GM21390 (cell line): ENCODE results near the gene GINS2.

Source experiments
- ATAC-seq: cut with Tn5 transposase; IDR thresholded peaks from one replicate; pipeline ENCODE4 v1.9.1; 2021; ENCODE audit not compliant: unreplicated experiment

GINS2 gene

DNA sequence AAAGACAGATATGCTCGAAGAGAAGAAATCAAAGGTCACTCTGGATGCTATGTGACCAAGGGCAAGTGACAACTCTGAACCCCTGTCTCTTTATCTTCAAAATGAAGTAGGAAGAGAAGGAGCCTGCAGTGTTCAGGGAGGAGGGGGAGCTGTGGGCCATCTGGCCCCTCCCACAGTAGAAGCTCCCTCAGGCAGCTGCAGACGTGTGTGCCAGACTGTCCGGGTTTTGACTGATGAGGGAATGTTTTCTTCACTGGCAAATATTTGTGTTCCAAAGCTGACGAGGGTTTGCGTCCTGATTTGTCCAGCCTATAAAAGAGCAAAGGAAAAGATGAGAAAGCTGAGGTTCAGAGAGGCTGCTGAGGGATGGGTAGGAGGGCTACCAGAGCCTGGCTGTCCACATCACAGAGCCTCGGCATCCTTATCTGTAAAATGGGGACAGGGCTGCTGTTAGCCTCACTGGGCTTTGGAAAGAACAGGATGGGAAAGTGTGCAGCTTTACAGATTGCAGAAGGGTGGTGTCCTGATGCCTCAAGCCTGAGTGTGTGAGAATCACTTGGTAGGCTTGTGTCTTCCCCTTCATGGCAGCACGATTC lies 1.8 kb upstream of the GINS2 start:
- no peak for ATAC-seq

GRCh38 chr16:85689950-85690320 lies 1.2 kb upstream of the GINS2 start:
- ATAC-seq: no peak

GRCh38 chr16:85689285-85689949 lies 663 bp upstream of the GINS2 start:
- ATAC-seq: no peak

DNA sequence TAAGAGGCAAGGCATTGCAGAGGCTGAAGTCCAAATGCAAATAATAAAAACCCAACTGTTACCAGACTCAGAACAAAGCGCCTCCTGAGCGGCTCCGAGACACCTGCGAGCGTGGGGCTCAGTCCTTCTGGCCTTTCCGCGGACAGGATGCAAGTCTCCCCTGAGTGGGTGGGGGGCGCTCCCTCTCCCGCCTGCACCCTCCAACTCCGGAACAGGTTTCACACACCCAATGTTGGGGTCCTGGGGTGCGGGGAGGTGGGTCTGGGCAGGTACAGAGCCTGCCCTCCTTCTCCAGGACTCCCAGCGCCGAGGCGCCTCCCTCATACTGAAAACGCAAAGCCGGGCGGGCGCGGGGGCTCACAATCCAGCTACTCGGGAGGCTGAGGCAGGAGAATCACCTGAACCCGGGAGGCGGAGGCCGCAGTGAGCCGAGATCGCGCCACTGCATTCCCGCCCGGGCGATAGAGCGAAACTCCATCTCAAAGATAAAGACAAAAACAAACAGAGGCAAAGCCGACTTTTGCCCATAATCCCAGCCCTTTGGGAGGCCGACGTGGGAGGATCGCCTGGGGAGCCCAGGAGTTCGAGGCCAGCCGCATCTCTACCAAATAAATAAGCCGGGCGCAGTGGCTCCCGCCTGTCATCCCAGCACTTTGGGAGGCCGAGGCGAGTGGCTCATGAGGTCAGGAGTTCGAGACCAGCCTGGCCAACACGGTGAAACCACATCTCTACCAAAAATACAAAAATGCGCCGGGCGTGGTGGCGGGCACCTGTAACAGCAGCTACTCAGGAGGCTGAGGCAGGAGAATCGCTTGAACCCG lies 893 bp downstream of the GINS2 start:
- no peak for ATAC-seq

DNA sequence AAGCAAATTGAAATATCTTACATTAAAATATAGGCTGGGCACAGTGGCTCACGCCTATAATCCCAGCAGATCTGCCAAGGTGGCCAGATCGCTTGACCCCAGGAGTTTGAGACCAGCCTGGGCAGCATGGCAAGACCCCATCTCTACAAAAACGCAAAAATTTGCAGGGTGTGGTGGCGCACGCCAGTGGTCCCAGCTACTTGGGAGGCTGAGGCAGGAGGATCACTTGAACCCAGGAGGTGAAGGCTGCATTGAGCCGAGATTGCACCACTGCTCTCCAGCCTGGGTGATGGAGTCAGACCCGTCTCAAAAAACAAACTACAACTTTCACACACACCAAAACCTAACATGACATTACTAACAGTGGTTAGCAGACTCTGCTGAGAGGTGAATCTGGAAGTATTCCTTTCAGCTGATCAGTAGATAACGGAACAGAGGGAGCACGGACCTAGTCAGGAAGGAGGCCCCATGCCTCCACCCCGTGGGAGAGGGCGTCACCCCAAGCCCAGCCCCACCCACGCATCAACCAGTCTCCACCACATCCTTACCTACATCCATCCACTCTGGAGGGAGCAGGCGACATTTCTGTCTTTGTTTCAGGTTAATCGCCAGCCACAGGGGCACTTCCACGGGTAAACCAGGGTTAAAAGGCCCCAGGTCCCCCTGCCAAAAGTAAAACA lies 1.7 kb downstream of the GINS2 start:
- no peak for ATAC-seq

DNA sequence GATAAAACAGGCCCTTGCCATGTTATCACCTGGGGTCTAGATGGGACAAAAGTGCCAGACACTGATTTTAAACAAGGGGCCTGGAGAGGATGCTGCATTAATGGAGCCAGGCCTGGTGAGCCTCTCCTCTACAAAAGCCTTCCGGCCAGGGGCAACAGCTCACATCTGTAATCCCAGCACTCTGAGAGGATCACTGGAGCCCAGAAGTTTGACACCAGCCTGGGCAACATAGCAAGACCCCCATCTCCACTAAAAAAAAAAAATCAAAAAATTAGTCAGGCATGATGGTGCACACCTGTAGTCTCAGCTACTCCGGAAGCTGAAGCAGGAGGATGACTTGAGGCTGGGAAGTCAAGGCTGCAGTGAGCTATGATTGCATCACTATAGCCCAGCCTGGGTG lies 3.5 kb downstream of the GINS2 start:
- no peak for ATAC-seq

- no peak for ATAC-seq
These were observed 5.4 kb downstream of the GINS2 start for GRCh38 chr16:85683363-85683762.

DNA sequence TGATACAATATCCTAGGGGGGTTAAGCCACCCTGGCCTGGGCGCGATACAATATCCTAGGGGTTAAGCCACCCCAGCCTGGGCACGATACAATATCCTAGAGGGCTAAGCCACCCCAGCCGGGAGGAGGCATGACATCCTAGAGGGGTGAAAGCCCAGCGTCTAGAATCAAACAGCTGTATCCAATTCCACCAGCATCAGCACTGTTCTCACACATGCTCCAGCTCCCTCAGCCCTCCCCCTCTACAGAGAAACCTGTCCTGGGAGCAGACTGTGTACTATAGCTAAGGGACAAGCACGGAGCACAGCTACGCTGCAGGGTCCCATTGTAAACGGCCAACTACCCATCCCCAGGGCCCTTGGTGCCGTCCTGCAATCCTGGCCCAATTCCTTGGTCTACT lies 6.2 kb downstream of the GINS2 start:
- ATAC-seq: no peak

DNA sequence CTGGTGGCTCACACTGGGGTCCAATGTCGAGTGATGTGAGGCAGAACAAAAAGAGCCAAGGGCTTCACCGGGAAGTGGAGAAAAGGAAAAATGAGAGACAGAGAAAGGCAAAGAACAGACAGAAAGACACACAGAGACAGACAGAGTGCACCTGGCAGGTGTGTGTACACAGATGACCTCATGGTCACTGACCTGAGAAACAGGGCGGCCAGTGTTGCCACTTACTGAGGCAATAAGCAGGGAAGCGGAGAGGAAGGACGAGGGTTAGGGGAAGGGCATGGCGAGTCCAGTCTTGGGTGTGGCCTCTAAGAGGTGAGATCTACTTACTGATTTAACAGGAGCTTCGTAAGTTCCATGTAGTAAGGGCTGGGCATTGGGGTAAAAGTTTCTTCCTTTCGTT lies 7.5 kb downstream of the GINS2 start:
- no peak for ATAC-seq

- no peak for ATAC-seq
These were observed 8.3 kb downstream of the GINS2 start for GRCh38 chr16:85680352-85680944.

DNA sequence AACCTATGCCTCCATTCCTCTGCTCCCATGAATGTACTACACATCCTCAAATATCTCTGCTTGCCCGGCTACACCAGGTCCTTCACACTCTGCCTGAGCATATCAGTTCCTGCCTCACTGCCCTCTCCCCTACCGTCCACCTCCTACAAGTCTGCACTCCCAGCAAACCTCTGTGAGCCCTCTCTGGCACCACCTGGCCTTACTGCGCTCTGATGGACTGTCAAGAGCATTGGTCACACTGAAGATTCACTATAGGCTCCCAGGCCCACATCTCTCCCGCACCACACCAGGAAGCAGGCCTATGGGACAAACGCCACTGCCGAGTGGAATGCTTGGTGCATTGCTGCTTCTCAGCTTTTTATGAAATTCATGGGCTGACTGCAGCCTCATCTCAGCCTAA lies 8.9 kb downstream of the GINS2 start:
- no peak for ATAC-seq

GRCh38 chr16:85678821-85679220 lies 9.9 kb downstream of the GINS2 start:
- no peak for ATAC-seq

- no peak for ATAC-seq
These were observed 10.7 kb downstream of the GINS2 start for GRCh38 chr16:85678016-85678415.

DNA sequence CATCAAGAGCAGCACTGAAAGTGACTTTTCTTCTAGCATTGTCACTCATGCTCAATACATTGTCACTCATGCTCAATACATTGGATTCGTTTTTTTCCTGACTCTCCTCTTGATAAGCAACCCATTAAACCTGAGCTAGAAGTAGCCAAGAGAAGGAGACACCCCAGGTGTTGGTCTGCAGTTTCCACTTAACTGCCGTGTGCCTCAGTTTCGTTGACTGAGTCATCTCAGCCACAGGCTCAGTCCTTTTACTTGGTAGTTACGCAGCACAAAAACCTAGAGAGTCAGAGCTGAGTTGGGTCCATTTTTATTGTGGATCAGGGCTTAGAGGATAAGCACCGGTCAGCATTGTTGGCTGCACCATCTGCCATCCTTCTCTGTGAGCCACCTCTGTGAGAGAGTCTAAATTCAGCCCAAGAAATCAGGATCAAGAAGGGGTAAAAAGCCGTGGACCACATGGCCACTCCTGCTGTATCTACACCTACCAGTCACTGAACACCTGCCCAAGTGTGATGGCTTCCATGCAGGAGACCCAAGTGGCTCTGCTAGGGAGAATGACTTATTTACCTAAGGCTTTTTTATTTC lies 11.3 kb downstream of the GINS2 start:
- no peak for ATAC-seq

DNA sequence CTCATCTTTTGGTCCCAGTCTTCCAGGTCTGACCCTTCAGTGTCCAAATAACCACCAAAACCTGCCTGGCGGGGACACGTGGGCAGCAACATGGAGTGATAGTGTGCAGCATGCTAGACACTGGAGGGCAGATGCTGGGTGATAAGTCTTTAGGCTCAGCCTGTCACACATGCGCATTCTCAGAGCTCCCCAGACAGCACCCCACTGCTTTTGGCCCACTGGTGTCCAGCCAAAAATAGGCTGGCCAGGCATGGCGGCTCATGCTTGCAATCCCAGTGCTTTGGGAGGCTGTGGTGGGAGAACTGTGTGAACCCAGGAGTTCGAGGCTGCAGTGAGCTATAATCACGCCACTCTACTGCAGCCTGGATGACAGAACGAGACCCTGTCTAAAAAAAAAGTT lies 12.3 kb downstream of the GINS2 start:
- ATAC-seq: no peak

GRCh38 chr16:85675251-85675874 lies 13.4 kb downstream of the GINS2 start:
- ATAC-seq: no peak

DNA sequence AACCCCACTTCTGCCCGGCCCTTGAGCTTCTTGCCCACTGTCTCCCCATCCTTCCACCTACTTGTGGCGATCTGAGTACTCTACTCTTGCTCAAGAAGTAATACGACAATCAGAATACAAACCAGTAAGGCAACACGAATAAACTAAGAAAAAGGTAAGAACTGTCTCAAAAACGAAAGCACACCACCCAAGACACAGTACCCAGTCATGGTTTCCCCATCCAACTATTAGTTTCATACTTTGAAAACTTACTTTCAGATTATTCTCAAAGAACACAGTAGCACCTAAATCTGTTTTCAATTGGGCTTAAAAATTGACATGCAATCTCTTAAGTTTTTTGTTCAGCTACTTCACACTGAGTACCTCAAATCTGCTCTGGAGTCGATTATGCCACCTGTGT lies 13.9 kb downstream of the GINS2 start:
- peak; percentile 51 for ATAC-seq

GRCh38 chr16:85674418-85674755 lies 14.4 kb downstream of the GINS2 start:
- ATAC-seq: no peak

DNA sequence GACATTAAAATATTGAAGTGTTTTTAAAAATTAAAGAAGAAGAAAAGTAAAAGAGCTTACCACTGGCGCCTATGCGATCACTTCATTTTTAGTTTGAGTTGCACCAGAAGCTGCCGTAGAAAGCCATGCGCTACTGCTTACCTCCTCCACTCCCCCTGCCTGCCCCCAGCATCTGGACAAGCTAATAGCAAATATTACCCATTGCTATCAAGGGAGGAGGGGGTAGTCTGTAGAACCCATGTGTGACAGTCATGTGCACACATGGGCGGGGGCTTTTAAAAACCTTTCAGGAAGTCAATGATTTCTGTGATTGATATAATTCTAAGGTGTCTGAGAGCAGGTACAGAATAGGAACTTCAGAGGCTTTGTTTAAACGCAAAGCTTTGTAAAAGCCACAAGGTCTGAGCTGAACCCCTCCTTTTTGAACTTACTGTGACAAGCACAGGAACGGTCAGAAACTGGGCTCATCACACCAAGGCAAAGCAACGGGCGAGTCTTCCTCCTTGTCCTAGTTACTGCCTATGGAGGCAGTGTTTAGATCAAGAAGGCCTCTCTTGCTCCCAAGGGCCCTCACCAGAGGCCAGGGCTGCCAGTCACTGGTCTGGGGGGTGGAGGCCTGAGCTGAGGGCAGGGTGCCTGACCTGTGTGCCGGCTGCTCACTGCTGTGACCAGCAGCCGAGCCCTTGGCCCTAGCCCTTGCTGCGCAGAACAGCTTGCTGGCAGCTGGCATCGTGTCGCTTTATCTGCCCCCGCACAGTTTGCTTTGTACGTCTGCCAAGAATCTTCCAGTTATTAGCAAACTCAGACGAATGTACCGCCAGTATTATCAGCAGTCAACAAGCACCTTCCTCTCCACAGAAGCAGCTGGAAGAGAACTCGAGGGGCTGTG lies 15.0 kb downstream of the GINS2 start:
- no peak for ATAC-seq

DNA sequence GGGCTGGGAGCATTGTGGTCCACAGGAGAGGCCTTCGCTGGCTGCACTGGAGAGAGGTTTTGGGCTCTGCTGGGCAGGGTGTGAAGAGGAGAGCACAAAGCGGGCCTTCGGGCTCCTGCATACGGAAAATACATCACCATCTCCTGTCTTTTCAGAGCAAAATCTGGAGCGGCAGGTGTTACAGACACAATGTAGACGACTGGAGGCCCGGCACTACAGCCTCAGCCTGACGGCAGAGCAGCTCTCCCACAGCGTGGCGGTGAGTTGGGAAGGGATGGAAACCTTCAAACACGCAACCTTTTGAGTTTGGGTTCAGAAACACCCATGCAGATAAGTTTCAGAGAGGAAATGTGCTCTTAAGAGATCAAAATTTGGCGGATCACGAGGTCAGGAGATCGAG lies 17.9 kb downstream of the GINS2 start:
- no peak for ATAC-seq
